KG1 (cell line): ENCODE results near the gene SIPA1.
"Not testable (repeated sequence)": the region's sequence is repeated elsewhere in the genome, so short reads cannot be mapped to it uniquely, and the experiment has no call there.

Source experiments
- DNase-seq: peaks from one replicate; lab custom pipeline; 2025; lab: John Stamatoyannopoulos, UW

SIPA1 gene

DNA sequence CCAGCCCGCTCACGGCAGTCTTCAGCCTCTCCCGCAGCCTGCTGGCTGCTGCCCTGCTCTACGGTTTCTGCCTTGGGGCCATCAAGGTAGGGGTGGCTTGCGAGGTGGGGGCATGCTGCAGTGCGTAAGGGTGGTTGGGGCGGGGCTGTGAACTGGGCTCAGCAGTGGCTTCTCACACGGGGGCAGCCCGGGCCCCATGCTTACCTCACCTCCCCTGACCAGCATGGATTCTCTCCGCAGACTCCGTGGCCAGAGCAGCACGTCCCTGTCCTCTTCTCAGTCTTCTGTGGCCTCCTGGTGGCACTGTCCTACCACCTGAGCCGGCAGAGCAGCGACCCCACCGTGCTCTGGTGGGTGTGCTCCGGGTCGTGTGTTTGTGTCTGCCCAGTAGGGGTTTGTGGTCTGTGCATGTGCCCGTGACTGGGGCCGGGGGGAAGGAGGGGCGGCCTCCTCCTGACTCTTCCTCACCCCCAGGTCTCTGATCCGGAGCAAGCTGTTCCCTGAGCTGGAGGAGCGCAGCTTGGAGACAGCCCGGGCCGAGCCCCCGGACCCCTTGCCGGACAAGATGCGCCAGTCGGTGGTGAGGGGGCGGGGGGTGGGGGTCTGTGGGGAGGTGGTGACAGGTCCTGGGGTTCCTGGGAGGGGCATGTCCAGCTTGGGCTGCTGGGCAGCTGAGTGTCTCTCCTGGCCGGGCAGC is 12.8 kb upstream of the SIPA1 start:
- no peak for DNase-seq

DNA sequence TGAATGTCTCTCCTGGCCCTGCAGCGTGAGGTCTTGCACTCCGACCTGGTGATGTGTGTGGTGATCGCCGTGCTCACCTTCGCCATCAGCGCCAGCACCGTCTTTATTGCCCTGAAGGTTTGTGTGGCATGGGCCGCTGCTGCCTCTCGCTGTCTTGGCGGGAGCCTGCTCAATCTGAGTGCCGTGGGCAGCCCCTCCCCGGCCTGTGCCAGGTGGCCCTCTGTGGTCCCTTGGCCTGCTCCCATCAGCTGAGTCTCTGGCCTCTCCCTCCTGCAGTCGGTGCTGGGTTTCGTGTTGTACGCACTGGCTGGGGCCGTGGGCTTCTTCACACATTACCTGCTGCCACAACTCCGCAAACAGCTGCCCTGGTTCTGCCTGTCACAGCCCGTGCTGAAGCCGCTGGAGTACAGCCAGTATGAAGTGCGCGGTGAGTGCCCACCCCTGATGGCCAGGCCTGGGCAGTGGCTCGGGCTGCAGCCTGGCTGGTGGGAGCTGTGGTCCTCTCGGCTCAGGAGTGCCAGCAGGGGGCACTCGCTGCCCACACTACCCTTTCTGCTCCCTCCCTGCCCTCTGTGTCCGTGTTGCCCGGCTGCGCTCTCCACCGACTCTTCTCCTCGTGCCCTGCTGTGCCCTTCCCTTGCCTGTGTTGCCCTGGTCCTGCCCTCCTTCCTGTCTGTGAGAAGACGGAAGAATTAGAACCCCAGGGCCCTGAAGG is 12.1 kb upstream of the SIPA1 start:
- no peak for DNase-seq

DNA sequence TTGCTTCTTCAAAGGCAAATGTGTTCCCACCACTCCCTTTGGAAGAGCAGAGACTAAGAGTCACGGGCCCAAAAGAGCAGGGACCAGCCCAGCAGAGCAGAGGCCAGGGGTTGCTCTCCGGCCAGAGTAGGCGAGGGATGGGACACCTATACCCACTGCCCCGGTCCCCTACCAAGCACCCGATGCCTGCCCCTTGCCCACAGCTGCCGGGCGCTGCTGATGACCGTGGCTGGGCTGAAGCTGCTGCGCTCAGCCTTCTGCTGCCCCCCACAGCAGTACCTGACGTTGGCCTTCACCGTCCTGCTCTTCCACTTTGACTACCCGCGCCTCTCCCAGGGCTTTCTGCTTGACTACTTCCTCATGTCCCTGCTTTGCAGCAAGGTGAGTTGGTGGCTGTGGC is 10.7 kb upstream of the SIPA1 start:
- DNase-seq: no peak

DNA sequence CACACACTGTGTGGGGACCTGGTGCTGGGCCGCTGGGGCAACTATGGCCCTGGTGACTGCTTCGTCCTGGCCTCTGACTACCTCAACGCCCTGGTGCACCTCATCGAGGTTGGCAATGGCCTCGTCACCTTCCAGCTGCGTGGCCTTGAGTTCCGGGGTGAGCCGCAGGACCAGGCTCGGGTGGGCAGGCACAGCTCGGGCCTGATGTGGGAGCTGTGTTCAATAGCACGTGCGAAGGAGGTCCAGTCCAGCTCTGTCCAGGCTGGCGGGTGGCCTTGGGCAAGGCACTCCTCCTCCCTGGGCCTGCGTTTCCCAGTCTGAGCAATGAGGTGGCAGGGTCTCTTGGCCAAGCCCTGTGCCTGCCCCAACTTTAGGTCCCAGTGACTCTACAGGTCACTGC is 8.3 kb upstream of the SIPA1 start:
- no peak for DNase-seq

DNA sequence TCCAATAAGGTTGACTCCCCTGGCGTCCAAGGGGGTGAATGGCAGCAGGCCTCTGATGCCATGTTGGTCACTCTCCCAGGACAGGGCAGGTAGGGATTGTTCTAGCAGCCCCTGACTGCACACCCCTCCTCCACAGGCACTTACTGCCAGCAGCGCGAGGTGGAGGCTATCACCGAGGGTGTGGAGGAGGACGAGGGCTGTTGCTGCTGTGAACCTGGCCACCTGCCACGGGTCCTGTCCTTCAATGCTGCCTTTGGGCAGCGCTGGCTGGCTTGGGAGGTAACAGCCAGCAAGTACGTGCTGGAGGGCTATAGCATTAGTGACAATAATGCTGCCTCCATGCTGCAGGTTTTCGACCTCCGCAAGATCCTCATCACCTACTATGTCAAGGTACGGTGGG is 7.7 kb upstream of the SIPA1 start:
- DNase-seq: no peak

DNA sequence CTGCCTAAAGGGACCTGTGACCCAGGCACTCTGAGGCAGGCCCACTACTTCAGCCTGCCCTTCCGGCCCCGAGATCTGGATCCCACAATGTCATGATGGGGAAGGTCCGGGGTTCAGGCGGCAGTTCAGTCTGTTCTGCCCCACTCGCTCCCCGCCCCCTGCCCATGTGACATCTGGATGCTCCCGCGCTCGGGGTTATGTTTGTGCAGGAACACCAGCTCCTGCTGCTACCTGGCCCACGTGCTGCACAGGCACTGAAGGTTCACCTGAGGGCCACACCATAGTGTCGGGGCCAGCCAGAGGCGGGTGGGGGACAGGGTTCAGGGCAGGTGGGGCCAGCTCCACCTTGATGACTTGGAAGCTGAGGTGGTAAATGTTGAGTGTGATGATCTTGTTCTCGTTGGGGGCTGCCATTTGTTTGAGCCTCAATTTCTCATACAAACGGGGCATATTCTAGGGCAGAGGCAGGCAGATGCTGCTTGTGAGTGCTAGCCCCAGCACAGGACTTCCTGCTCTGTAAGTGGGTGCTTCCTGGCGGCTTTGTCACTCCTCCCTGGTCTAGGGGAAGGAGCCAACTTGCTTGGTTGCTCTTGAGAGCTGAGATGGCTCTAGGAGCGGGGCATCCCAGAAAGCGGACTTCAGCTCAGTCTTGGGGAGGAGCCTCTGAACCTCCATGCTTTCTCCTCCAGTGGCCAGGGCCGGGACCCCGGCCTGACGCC is 4.4 kb upstream of the SIPA1 start:
- no peak for DNase-seq

DNA sequence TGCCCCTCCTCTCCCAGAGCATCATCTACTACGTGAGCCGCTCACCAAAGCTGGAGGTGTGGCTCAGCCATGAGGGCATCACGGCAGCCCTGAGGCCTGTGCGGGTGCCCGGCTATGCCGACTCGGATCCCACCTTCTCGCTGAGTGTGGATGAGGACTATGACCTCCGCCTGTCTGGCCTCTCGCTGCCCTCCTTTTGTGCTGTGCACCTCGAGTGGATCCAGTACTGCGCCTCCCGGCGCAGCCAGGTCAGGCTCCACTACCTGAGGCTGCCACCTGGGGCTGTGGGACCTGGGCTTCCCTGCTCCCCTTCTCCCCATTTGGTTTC is 3.8 kb upstream of the SIPA1 start:
- DNase-seq: no peak

DNA sequence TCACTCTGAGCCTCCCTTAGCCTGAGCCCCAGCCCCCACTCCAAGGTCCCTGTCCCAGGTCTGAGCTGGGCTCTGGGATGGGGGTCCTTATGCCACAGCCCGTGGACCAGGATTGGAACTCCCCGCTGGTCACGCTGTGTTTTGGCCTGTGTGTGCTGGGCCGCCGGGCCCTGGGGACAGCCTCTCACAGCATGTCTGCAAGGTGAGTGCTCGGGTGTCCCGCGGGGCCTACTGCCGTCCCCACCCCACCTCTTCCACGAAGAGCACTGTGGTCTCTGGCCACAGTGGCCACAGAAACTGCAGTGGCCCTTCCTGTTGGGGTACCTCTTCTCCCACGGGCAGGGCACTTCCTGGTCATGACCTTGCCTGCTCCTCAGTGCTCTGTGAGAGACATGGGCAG is 3.5 kb upstream of the SIPA1 start:
- DNase-seq: no peak

DNA sequence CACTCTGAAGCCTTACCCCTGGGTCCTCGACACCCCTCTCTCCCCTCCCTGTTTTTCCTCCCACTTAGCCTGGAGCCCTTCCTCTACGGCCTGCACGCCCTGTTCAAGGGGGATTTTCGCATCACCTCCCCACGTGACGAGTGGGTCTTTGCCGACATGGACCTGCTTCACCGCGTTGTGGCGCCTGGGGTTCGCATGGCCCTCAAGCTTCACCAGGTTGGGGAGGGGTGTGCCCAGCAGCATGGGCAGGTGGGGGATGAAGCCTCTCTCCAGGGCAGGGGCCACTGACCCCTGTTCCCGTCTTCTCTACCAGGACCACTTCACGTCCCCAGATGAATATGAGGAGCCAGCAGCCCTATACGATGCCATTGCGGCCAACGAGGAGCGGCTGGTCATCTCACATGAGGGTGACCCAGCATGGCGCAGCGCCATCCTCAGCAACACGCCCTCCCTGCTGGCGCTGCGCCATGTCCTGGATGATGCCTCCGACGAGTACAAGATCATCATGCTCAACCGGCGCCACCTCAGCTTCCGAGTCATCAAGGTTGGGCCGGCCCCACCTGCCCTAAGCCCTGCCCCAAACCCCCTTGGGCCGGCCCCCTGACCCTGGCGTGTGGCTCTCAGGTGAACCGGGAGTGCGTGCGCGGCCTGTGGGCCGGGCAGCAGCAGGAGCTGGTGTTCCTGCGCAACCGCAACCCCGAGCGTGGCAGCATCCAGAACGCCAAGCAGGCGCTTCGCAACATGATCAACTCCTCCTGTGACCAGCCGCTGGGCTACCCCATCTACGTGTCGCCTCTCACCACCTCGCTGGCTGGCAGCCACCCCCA is 2.8 kb upstream of the SIPA1 start:
- DNase-seq: no peak

DNA sequence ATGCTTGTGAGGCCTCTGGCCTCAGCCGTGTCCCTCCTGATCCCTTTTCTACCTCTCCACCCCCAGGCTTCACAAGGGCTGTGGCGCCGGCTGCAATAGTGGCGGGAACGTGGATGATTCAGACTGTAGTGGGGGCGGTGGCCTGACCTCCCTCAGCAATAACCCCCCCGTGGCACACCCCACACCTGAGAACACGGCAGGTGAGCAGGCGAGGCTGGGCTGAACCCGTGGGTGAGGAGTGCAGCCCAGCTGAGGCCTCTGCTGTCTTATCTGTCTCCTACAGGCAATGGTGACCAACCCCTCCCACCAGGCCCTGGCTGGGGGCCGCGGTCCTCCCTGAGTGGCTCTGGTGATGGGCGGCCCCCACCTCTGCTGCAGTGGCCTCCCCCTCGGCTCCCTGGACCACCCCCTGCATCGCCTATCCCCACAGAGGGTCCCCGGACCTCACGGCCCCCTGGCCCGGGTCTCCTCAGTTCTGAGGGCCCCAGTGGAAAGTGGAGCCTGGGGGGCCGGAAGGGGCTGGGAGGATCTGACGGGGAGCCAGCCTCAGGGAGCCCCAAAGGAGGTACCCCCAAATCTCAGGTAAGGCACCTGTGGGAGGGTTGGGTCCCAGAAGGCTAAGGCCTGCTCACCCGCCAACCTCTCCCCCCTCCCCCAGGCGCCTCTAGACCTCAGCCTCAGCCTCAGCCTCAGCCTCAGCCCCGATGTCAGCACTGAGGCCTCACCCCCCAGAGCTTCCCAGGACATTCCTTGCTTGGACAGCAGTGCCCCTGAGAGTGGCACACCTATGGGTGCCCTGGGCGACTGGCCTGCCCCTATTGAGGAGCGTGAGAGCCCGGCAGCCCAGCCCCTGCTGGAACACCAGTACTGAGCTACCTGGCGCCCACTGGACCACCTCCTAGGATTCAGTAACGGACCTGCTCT is 1.5 kb upstream of the SIPA1 start:
- no peak for DNase-seq

DNA sequence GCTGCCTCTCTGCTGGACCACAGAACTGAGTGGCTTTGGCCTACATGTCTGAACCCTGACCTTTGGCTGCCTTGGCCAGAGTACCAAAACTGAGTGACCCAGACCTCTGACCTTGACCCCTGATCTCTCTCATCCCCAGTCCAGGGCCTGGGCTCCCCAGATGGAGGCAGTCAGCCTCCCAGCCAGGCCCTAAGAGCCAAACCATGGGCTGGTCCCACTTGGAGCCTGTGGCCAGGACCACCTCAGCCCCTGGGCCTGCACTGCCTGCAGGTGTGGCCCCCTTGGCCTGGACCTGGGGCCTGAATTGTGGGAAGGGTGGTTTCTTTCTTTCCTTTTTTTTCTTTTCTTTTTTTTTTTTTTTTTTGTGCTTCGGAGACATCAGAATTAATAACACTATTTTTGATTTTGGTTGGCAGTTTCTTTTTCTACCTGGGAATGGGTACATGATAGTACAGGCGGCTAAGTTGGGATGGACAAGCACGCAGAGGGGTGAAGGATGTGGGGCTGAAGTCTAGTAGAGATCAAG is 806 bp upstream of the SIPA1 start:
- DNase-seq: no peak

DNA sequence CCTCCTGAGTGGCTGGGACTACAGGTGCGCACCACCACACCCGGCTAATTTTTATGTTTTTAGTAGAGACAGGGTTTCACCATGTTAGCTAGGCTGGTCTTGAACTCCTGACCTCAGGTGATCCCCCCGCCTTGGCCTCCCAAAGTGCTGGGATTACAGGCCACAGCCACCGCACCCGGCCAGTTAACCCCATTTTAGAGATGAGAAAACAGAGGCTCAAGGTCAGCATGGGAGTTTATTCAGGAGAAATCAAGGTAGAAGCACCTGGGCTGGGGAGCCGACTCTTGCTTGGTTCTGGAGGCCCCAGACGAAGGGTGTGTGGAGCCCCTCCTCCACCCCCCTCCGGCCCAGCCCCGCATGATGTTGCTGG is 1.3 kb downstream of the SIPA1 start:
- DNase-seq: not testable (repeated sequence)

DNA sequence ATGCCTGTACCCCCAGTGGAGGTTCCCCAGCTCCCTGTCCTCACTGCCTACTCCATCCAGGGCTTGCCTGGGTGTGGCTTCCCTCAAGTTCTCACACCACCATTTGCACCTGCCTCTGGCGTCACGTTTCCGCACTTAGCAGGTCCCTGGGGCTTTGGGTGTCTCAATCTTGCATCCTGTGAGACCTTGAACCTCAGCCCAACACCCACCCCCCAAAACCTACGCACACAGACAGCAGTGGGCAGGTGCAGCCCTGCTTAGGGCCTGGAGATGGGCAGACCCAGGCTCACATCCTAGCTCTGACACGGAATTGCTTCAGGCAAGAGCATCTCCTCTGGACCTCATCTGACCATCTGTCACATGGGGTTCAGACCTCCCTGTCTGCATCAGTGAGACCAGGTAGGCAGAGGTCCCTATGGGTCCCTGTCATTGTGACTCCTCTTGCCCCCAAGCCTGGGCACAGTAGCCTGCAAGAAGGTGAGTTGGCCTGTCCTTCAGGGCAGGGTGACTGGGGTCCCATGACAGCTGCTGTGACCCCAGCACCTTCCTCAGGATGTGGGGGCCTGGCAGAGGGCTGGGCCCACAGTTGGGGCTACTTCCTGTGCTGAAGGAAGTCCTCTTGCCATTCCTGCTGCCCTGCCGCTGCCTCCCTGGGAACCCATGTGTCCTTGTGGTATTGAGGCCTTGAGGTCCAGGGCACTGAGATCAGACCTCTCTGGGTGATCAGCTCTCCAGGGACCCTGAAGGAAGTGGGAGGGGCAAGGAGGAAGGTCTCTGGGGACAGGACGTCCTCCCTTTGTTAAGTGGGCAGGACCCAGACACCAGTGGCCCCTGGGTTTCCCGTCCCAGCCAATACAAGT is 2.0 kb downstream of the SIPA1 start:
- peak; percentile 92 for DNase-seq

DNA sequence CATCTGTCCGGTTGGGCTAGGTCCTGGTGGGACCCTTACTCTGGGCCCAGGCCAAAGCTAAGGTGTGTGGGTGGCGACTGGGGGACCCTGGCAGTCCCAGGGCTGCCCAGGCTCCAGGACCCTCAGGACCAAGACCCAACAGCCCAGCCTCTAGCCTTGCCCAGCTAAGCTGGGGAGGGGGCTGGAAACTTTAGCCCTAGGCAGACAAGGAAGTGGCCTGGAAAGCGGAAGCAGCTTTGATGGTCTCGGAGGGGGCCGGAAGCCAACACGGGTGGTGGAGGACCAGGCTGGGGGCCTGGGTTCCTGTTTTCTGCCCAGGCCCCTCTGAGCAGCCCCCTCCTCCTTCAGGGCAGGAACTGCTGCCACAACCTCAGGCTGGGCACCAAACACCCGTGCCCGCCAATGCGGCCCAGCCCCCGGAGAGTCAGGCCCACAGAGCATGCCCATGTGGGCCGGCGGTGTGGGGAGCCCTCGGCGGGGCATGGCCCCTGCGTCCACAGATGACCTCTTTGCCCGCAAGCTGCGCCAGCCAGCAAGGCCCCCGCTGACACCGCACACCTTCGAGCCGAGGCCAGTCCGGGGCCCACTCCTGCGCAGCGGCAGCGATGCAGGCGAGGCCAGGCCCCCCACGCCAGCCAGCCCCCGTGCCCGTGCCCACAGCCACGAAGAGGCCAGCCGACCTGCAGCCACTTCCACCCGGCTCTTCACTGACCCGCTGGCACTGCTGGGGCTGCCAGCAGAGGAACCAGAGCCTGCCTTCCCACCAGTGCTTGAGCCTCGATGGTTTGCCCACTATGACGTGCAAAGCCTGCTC is 2.8 kb downstream of the SIPA1 start:
- DNase-seq: peak; percentile 92

DNA sequence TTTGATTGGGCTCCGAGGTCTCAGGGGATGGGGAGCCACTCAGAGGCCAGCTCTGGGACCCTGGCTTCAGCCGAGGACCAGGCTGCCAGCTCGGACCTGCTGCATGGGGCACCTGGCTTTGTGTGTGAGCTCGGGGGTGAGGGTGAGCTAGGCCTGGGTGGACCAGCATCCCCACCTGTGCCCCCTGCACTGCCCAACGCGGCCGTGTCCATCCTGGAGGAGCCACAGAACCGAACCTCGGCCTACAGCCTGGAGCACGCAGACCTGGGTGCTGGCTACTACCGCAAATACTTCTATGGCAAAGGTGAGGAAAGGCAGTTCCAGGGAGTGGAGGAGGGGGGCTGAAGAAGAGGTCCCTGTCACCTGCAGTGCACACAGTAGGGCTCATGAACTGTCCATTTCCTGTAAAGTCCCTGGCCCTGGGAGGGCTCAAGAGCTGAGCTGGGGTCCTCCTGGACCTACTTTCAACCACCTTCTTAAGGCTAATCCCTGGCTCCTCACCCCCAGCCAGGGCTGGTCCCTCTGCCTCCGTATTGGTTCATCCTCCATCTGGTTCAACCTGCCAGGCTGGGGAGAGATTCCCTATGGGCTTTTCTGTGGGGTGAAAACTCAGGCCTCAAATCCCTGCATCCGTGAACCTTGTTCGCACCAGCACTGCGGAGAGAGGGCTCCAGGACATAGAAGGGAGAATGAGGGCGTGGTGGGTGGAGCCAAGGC is 3.6 kb downstream of the SIPA1 start:
- no peak for DNase-seq

DNA sequence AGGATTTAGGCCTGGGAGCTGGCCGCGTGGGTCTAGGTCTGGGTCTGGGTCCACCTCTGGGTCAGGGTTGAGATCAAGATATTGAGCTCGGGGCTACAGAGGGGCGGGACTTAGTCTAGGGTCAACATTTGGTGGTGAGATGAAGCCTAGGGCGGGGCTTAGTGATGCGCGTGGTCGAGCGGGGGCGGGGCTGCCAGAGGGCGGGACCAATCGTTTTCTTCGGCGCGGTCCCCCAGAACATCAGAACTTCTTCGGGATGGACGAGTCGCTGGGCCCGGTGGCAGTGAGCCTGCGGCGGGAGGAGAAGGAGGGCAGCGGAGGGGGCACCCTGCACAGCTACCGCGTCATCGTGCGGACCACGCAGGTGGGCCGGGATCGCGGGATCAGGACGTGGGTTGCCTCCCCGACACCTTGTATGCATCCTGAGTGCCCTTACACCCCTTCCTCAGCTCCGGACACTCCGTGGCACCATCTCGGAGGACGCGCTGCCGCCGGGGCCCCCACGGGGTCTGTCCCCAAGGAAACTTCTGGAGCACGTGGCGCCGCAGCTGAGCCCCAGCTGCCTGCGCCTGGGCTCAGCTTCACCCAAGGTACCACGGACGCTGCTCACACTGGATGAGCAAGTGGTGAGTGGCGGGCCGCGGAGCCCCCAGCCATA is 4.2 kb downstream of the SIPA1 start:
- peak; percentile 24 for DNase-seq

DNA sequence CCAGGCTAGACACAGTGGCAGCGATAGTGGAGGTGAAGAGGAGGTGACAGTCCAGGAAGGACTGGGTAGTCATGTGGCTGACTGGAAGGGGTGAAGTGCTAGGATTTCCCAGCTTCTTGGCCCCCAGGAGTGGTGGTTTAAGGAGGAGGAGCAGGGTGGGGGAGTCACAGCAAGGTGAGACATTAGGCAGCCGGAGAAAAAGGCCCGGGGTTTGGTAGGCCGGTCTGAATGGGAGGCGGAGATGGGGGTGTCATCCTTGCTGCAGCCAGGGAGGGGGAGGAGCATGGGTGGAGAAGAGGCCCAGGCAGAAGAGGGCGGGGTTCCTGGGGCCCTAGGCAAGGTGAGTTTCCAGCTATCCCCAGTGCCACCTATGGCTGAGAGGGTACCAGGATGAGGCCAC is 6.1 kb downstream of the SIPA1 start:
- DNase-seq: no peak

DNA sequence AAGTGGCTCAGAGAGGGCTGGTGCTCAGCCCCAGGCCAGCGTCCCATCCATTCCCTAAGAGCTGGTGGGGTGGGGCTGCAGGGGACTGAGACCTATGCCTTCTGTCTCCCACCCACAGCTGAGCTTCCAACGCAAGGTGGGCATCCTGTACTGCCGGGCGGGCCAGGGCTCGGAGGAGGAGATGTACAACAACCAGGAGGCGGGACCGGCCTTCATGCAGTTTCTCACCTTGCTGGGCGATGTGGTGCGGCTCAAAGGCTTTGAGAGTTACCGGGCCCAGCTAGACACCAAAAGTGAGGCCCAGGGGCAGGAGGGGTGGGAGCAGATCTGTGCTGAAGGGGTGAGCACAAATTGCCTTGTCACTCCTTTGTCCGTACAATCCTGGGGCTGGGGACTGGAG is 6.9 kb downstream of the SIPA1 start:
- no peak for DNase-seq
